GM15510 (cell line): ENCODE data around the gene C16orf74.
A peak's percentile ranks its signal among the peaks of the same experiment; 100 is the strongest.

Experiments
- POLR2A ChIP-seq: IDR thresholded peaks from 3 replicates; pipeline ENCODE4 v1.6.1; 2011; ENCODE audit warnings: borderline replicate concordance; ENCODE audit not compliant: insufficient read length; ENCODE audit errors: extremely low read depth

C16orf74 gene

DNA sequence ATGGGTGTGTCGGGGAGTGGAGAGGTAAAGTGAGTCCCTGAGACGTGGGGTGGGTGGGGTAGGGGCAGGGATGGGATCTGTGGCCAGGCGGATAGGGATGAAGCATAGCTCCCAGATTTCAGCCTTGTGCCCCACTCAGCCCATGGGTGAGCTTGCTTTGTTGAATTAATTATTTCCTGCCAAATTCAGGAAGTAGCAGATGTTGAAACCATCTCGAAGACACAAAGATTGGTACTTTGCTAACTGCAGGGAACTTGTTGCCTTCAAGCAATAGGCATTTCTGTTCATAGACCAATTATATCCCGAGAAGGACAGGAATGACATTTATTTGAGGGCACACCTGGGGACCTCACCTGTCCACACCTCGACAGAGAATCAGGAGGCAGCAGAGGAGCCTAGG, 11.0 kb upstream of the C16orf74 start:
- no peak for TF ChIP-seq POLR2A

DNA sequence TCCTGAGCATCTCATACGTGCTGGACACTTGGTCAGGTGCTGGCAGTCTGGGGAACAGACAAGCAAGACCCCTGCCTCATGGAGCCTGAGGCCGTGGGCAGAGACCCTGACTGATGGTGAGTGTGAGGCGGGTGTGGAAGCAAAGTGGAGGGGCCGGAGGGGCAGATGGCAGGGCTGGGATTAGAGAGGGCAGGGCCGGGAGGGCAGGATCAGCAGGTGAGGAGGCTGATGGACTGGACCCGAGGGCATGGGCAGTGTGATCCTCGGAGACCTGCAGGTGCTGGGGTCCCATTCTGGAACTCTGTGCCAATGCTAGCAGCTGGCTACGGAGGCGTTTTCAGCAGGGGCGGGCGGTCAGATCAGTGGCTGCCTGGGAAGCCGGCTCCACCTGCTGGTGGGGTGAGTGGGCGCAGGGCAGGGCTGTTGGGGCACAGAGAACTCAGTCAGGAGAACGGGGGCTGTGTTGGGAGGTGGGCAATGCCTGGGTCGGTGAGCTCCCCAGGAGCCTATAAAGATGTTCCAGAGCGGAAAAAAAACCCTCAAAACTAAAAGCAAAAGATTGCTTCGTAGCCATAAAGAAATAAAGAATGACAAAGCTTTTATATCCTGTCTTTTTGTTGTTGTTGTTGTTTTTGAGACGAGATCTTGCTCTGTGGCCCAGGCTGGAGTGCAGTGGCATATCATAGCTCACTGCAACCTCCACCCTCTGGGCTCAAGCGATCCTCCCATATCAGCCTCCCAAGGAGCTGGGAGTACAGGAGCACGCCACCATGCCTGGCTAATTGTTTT, 8.9 kb upstream of the C16orf74 start:
- TF ChIP-seq POLR2A, result no peak

GRCh38 chr16:85759136-85759535, 8.2 kb upstream of the C16orf74 start:
- no peak for TF ChIP-seq POLR2A

DNA sequence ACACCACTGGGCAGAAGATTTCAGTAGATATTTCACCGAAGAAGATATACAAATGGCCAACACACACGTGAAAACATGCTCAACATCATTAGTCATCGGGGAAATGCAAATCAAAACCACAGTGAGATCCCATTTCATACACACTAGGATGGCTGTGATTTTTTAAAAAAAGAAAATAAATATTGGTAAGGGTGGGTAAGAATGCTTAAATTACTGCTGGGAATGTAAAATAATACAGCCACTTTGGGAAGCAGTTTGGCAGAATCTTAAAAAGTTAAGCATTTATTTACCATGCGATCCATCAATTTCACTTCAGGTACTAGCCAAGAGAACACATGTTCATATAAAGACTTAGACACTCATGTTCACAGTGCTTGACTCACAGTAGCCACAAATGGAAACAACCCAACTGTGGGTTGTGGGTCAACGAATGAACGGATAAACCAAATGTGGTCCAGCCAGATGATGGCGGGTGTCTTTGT, 6.5 kb upstream of the C16orf74 start:
- TF ChIP-seq POLR2A, result no peak

DNA sequence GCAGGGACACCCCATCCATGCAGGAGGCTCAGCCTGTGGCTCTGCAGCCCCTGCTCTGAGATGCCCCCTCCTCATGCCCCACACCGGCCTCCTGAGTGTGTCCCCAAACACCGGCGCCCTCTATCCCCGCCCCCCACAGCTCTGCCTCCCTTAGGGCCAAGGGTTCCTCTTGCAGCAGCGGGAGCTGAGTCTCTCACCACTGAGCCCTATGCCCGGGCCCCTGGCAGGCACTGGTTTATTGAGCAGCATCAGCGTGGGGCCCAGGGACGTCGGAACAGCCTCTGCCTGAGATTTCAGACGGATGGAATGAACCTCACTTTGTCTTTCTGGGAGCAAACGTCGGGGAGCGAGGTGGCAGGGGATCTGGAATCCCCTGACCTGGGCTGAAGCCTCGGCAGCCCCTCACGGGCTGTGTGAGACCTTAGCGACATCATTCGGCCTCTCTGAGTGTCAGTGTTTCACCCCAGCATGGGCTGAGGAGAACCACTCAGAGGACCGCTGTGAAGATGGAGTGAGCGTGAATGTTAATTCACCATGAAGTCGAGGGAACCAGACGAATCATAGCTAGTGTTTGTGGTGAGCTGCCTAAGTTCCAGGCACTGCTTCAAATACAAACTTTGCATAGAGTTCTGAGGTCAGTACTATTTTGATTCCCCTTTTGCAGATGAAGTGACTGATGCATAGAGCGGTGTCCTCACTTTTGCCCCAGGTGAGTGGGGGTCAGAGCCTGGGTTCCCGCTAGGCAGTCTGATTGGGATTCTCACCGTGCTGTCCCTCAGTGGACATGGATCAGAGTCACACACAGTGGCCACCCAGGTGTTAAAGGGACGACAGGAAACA, 5.3 kb upstream of the C16orf74 start:
- TF ChIP-seq POLR2A, result peak; percentile 27

DNA sequence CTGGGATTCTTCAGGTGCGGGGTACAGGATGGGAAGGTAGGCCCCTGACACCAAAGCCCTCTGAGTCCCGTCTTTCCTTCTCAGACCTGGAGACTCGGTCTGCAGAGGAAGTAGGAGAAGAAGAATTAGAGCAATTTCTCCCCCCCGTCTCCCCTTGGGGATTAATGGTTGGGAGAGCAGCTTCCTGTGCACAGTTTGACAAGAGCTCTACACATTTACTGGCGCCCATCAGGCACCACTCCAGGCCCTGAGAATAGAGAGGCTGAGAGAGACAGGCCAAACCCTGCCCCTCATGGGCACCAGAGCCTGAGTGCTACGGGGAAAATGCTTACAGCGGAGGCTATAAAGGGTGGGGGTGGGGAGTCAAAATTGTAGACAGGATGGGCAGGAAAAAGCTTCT, 3.5 kb upstream of the C16orf74 start:
- TF ChIP-seq POLR2A, result no peak

- no peak for TF ChIP-seq POLR2A
These were observed 3.1 kb upstream of the C16orf74 start for GRCh38 chr16:85753976-85754375.

GRCh38 chr16:85753559-85753958, 2.7 kb upstream of the C16orf74 start:
- TF ChIP-seq POLR2A, result no peak

DNA sequence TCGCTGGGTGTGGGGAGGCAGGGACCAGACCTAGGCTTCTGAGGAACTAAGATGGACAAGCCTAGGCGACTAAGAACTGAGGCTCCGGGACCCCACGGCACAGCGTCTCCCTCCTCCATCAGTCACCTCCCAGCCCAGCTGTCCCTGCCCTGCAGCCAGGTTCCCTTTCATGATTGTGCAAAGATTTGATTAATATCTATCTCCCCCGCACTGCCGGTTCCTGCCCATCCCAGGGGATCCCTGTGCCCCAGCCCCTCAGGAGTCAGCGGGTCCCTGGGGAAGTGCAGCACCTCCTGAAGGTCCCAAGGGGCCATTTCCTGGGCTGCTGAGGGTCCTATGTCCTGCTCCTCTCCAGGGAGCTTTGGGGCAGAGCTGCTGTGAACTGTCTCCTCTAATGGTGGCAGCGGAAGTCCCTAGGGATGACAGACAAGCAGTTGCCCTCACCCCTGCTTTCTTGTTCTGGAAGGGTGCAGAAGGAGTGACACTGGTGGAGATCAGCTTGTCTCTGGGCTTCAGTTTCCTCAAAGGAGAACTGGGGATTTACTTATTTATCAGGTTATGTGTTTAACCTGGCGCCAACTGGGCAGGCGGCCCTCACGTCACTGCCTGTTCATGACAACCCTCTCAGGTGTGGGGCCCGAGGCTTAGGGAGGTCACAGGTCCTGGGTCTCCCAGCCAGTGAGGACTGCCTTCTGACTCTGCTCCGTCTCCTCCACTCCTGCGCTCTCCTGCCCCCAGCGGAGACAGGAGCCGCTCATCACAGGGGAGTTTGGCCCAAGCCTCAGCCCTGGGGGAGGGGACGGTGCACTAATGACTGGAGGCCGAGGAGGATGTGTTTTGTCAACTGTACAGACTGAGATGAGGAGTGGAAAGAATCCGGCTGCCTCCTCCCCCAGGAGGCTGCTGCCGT, 1.9 kb upstream of the C16orf74 start:
- no peak for TF ChIP-seq POLR2A

GRCh38 chr16:85751698-85752501, 1.0 kb upstream of the C16orf74 start:
- TF ChIP-seq POLR2A, result no peak

- TF ChIP-seq POLR2A, result no peak
These were observed 610 bp downstream of the C16orf74 start for GRCh38 chr16:85750146-85750826.

GRCh38 chr16:85749771-85750145, 1.1 kb downstream of the C16orf74 start:
- no peak for TF ChIP-seq POLR2A

DNA sequence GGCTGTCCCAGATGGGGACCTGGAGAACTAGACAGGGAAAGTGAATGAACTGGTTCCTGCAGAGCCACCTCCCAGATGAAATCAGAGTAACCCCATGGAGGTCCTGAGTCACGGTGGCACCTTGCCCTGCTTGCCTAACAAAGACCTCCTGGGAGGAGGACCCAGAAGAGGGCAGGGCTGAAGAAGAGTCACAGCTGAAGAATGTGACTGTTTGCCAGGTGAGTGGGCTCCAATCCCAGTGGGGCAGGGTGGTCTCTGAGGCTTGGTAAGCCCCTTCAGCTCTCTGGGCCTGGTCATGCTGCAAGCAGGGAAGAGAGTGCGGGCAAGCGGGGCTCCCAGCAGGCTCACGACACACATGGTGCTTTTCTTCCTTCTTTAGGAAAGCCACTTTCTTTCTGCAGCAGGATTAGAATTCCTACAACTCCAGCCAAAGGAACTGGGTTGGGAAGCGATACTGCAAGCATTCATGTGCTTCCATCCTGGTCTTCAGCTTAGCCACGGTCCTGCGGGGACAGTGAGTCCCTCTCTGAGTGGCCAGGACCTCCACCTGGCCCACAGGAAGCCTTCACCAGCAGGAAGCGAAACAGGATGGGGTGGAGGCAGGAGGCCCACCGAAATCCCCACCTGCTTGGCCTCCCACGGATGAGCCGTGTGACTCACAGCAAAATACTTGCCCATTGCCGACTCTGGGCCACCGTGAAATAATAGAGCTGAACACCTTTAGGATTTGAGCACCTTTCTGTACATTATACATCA, 4.3 kb downstream of the C16orf74 start:
- TF ChIP-seq POLR2A, result no peak
